ENCODE data around the gene LRP2BP. TPM values are rescaled to one million over a fixed set of nuclear protein-coding genes. Genes with fewer than 3 reads are reported as not detected.

LRP2BP gene
- total and polyA plus RNA-seq, 2 experiments from 2014 or later: 0.28 to 1.7 TPM

- Mint-ChIP-seq H3K36me3 (ENCODE audit: low read depth) (no peaks in the 10 kb centered on the region; the same call in 2 of the 3 replicates), H3K27me3 (ENCODE audit: insufficient read depth, low read depth, poor library complexity) (peaks cover 6% of the 10 kb centered on the region), H3K27ac (peak within 1 kb of the TSS; percentile 100), H3K4me3 (peak within 1 kb of the TSS; percentile 89), H3K4me1 (peaks cover 7% of the 10 kb centered on the region), H3K9me3 (no peaks in the 10 kb centered on the region; the same call in 2 of the 3 replicates)
- no peaks in the 10 kb centered on the region for H3F3A ChIP-seq (replicated peaks; ENCODE audit: low read depth)
- no peaks in the 10 kb centered on the region for H4K20me1 ChIP-seq (replicated peaks; ENCODE audit: insufficient read depth)
- H3K9me2 ChIP-seq (ENCODE audit: insufficient read depth): no peaks in the 10 kb centered on the region
- H3K4me1 ChIP-seq (ENCODE audit: insufficient read depth): peaks cover 5% of the 10 kb centered on the region; the same call in 1 of the 2 replicates
- DNase-seq (ENCODE audit: low spot score): peak; percentile 92
- H3K79me2 ChIP-seq (replicated peaks; ENCODE audit: insufficient read depth): peaks cover 13% of the 10 kb centered on the region
- H3K4me2 ChIP-seq: peak within 1 kb of the TSS; percentile 99
- no peaks in the 10 kb centered on the region for H3K36me3 ChIP-seq (ENCODE audit: insufficient read depth)
- peak within 1 kb of the TSS; percentile 96 for H3K4me3 ChIP-seq
- H2AFZ ChIP-seq: peak within 1 kb of the TSS; percentile 93
- ATAC-seq: peak; percentile 92
- peak; percentile 99 for TF ChIP-seq CREB1 (CRISPR knock-in tag; IDR thresholded peaks at IDR 0.05; ENCODE audit: low read depth)
- TF ChIP-seq NANOG (IDR thresholded peaks at IDR 0.05; ENCODE audit: borderline replicate concordance): no peak
- no peak for TF ChIP-seq ZNF114 (CRISPR knock-in tag; IDR thresholded peaks at IDR 0.05)
- TF ChIP-seq JUNB (IDR thresholded peaks at IDR 0.05; ENCODE audit: unreplicated experiment): no peak
- TF ChIP-seq STAT1 (IDR thresholded peaks at IDR 0.05; ENCODE audit: unreplicated experiment): no peak
- no peak for TF ChIP-seq EZH2 (IDR thresholded peaks at IDR 0.05; ENCODE audit: low read depth, unreplicated experiment)
- no peak for TF ChIP-seq EZH2phosphoT487 (IDR thresholded peaks at IDR 0.05; ENCODE audit: unreplicated experiment)
- TF ChIP-seq, protein P1, sequence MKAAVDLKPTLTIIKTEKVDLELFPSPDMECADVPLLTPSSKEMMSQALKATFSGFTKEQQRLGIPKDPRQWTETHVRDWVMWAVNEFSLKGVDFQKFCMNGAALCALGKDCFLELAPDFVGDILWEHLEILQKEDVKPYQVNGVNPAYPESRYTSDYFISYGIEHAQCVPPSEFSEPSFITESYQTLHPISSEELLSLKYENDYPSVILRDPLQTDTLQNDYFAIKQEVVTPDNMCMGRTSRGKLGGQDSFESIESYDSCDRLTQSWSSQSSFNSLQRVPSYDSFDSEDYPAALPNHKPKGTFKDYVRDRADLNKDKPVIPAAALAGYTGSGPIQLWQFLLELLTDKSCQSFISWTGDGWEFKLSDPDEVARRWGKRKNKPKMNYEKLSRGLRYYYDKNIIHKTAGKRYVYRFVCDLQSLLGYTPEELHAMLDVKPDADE (IDR thresholded peaks at IDR 0.05): peak; percentile 77; the same call in 1 of the 2 replicates
- TF ChIP-seq, protein P2, sequence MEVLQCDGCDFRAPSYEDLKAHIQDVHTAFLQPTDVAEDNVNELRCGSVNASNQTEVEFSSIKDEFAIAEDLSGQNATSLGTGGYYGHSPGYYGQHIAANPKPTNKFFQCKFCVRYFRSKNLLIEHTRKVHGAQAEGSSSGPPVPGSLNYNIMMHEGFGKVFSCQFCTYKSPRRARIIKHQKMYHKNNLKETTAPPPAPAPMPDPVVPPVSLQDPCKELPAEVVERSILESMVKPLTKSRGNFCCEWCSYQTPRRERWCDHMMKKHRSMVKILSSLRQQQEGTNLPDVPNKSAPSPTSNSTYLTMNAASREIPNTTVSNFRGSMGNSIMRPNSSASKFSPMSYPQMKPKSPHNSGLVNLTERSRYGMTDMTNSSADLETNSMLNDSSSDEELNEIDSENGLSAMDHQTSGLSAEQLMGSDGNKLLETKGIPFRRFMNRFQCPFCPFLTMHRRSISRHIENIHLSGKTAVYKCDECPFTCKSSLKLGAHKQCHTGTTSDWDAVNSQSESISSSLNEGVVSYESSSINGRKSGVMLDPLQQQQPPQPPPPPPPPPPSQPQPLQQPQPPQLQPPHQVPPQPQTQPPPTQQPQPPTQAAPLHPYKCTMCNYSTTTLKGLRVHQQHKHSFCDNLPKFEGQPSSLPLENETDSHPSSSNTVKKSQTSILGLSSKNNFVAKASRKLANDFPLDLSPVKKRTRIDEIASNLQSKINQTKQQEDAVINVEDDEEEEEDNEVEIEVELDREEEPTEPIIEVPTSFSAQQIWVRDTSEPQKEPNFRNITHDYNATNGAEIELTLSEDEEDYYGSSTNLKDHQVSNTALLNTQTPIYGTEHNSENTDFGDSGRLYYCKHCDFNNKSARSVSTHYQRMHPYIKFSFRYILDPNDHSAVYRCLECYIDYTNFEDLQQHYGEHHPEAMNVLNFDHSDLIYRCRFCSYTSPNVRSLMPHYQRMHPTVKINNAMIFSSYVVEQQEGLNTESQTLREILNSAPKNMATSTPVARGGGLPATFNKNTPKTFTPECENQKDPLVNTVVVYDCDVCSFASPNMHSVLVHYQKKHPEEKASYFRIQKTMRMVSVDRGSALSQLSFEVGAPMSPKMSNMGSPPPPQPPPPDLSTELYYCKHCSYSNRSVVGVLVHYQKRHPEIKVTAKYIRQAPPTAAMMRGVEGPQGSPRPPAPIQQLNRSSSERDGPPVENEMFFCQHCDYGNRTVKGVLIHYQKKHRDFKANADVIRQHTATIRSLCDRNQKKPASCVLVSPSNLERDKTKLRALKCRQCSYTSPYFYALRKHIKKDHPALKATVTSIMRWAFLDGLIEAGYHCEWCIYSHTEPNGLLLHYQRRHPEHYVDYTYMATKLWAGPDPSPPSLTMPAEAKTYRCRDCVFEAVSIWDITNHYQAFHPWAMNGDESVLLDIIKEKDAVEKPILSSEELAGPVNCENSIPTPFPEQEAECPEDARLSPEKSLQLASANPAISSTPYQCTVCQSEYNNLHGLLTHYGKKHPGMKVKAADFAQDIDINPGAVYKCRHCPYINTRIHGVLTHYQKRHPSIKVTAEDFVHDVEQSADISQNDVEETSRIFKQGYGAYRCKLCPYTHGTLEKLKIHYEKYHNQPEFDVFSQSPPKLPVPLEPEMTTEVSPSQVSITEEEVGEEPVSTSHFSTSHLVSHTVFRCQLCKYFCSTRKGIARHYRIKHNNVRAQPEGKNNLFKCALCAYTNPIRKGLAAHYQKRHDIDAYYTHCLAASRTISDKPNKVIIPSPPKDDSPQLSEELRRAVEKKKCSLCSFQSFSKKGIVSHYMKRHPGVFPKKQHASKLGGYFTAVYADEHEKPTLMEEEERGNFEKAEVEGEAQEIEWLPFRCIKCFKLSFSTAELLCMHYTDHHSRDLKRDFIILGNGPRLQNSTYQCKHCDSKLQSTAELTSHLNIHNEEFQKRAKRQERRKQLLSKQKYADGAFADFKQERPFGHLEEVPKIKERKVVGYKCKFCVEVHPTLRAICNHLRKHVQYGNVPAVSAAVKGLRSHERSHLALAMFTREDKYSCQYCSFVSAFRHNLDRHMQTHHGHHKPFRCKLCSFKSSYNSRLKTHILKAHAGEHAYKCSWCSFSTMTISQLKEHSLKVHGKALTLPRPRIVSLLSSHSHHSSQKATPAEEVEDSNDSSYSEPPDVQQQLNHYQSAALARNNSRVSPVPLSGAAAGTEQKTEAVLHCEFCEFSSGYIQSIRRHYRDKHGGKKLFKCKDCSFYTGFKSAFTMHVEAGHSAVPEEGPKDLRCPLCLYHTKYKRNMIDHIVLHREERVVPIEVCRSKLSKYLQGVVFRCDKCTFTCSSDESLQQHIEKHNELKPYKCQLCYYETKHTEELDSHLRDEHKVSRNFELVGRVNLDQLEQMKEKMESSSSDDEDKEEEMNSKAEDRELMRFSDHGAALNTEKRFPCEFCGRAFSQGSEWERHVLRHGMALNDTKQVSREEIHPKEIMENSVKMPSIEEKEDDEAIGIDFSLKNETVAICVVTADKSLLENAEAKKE (CRISPR knock-in tag; IDR thresholded peaks at IDR 0.05): no peak
- peak; percentile 56; the same call in 1 of the 2 replicates for TF ChIP-seq POLR2AphosphoS5 (IDR thresholded peaks at IDR 0.05; ENCODE audit: low read depth)
- no peaks in the 10 kb centered on the region for H3K27me3 ChIP-seq (ENCODE audit: insufficient read depth)
- H3K27ac ChIP-seq (ENCODE audit: low read depth): peak within 1 kb of the TSS; percentile 94
Observed at GRCh38 chr4:185425647-185426352, 30.1 kb upstream of the LRP2BP start, which contains the start of gene UFSP2. UFSP2 (minus strand) TSS chr4:185425964; CDS start chr4:185425868, 96 bp downstream.
